Effector memory CD4-positive, alpha-beta T cell (primary cell): Measurements from ENCODE around the gene WWP2.

Experiments used
- DNase-seq, 3 donors: peaks; one replicate each; pipeline ENCODE4 v3.0.0-alpha.2; 2020
- H3K27ac ChIP-seq: 2 replicates; pipeline ENCODE4 v1.7.0; 2013; ENCODE audit warnings: mild to moderate bottlenecking, low read length, moderate library complexity; ENCODE audit not compliant: insufficient read depth, poor library complexity, severe bottlenecking
- H3K27me3 ChIP-seq: replicated peaks from 2 replicates; pipeline ENCODE4 v1.7.0; 2013; ENCODE audit warnings: mild to moderate bottlenecking, low read length; ENCODE audit not compliant: insufficient read depth, control insufficient read depth, poor library complexity, severe bottlenecking
- H3K36me3 ChIP-seq: 2 replicates; pipeline ENCODE4 v1.7.0; 2013; ENCODE audit warnings: mild to moderate bottlenecking, low read length, moderate library complexity; ENCODE audit not compliant: control insufficient read depth, insufficient read depth
- H3K4me1 ChIP-seq: 2 replicates; pipeline ENCODE4 v1.7.0; 2013; ENCODE audit warnings: low read length, mild to moderate bottlenecking; ENCODE audit not compliant: control insufficient read depth, insufficient read depth, poor library complexity, severe bottlenecking
- H3K4me3 ChIP-seq: 2 replicates; pipeline ENCODE4 v1.7.0; 2013; ENCODE audit warnings: low read length, low read depth, mild to moderate bottlenecking; ENCODE audit not compliant: insufficient read depth, poor library complexity, severe bottlenecking
- H3K9me3 ChIP-seq: 2 replicates; pipeline ENCODE4 v1.7.0; 2013; ENCODE audit warnings: mild to moderate bottlenecking, low read length, moderate library complexity; ENCODE audit not compliant: control insufficient read depth

The WWP2 gene

GRCh38 chr16:69767459-69768229 lies 5.5 kb downstream of the WWP2 start:
- Histone ChIP-seq H3K36me3 (no peaks in the 10 kb centered on the region), H3K27me3 (no peaks in the 10 kb centered on the region), H3K9me3 (no peaks in the 10 kb centered on the region), H3K27ac (no peak overlapping the region), H3K4me3 (no peak overlapping the region), H3K4me1 (no peaks in the 10 kb centered on the region)
- DNase-seq = no peak

- Histone ChIP-seq H3K27ac (no peak overlapping the region), H3K9me3 (no peaks in the 10 kb centered on the region), H3K36me3 (no peaks in the 10 kb centered on the region), H3K4me3 (no peak overlapping the region), H3K4me1 (no peaks in the 10 kb centered on the region), H3K27me3 (no peaks in the 10 kb centered on the region)
- DNase-seq = no peak
These were observed 6.5 kb downstream of the WWP2 start for GRCh38 chr16:69768666-69769065.

GRCh38 chr16:69769404-69769803 lies 7.3 kb downstream of the WWP2 start:
- Histone ChIP-seq H3K9me3 (no peaks in the 10 kb centered on the region), H3K27ac (no peak overlapping the region), H3K4me1 (no peaks in the 10 kb centered on the region), H3K4me3 (no peak overlapping the region), H3K27me3 (no peaks in the 10 kb centered on the region), H3K36me3 (no peaks in the 10 kb centered on the region)
- no peak for DNase-seq

GRCh38 chr16:69771651-69771967 lies 9.5 kb downstream of the WWP2 start:
- no peak for DNase-seq

GRCh38 chr16:69773260-69773947 lies 11.3 kb downstream of the WWP2 start:
- Histone ChIP-seq H3K36me3 (peaks cover 9% of the 10 kb centered on the region), H3K4me1 (no peaks in the 10 kb centered on the region), H3K4me3 (no peak overlapping the region), H3K27me3 (no peaks in the 10 kb centered on the region), H3K27ac (no peak overlapping the region), H3K9me3 (no peaks in the 10 kb centered on the region)
- no peak for DNase-seq

More at GRCh38 chr16:69771651-69771967, 9.5 kb downstream of the WWP2 start:
- Histone ChIP-seq H3K27ac (no peak overlapping the region), H3K9me3 (no peaks in the 10 kb centered on the region), H3K4me3 (no peak overlapping the region), H3K36me3 (peaks cover 9% of the 10 kb centered on the region), H3K27me3 (no peaks in the 10 kb centered on the region), H3K4me1 (no peaks in the 10 kb centered on the region)

GRCh38 chr16:69775563-69775962 lies 13.4 kb downstream of the WWP2 start:
- H3K27ac ChIP-seq = no peak overlapping the region
- H3K4me3 ChIP-seq = no peak overlapping the region
- H3K27me3 ChIP-seq = no peaks in the 10 kb centered on the region
- no peak for DNase-seq
- H3K9me3 ChIP-seq = no peaks in the 10 kb centered on the region
- H3K36me3 ChIP-seq = peaks cover 9% of the 10 kb centered on the region
- H3K4me1 ChIP-seq = no peaks in the 10 kb centered on the region

- H3K36me3 ChIP-seq = peaks cover 9% of the 10 kb centered on the region
- DNase-seq = no peak
- no peaks in the 10 kb centered on the region for H3K4me1 ChIP-seq
- no peak overlapping the region for H3K27ac ChIP-seq
- H3K4me3 ChIP-seq = no peak overlapping the region
- no peaks in the 10 kb centered on the region for H3K27me3 ChIP-seq
- no peaks in the 10 kb centered on the region for H3K9me3 ChIP-seq
These were observed 17.6 kb downstream of the WWP2 start for GRCh38 chr16:69779724-69780123.

GRCh38 chr16:69781118-69781517 lies 19.0 kb downstream of the WWP2 start:
- H3K36me3 ChIP-seq = peaks cover 3% of the 10 kb centered on the region
- H3K9me3 ChIP-seq = no peaks in the 10 kb centered on the region
- DNase-seq = no peak
- H3K27ac ChIP-seq = no peak overlapping the region
- no peaks in the 10 kb centered on the region for H3K4me1 ChIP-seq
- no peaks in the 10 kb centered on the region for H3K27me3 ChIP-seq
- H3K4me3 ChIP-seq = no peak overlapping the region

GRCh38 chr16:69784586-69784985 lies 22.5 kb downstream of the WWP2 start:
- no peak for DNase-seq
- Histone ChIP-seq H3K4me1 (no peaks in the 10 kb centered on the region), H3K4me3 (no peak overlapping the region), H3K27ac (no peak overlapping the region), H3K9me3 (no peaks in the 10 kb centered on the region), H3K36me3 (peaks cover 20% of the 10 kb centered on the region), H3K27me3 (no peaks in the 10 kb centered on the region)

GRCh38 chr16:69787883-69788282 lies 25.8 kb downstream of the WWP2 start:
- Histone ChIP-seq H3K36me3 (peaks cover 27% of the 10 kb centered on the region), H3K27ac (no peak overlapping the region), H3K9me3 (no peaks in the 10 kb centered on the region), H3K4me1 (no peaks in the 10 kb centered on the region), H3K4me3 (no peak overlapping the region), H3K27me3 (no peaks in the 10 kb centered on the region)
- no peak for DNase-seq
